GOT3 (cell line): Measurements from ENCODE around the gene TJP1.
"Not testable (repeated sequence)": the region's sequence is repeated elsewhere in the genome, so short reads cannot be mapped to it uniquely, and the experiment has no call there.

Experiments used
- DNase-seq: peaks from one replicate; lab custom pipeline; 2025; ENCODE audit warnings: mixed read lengths; lab: John Stamatoyannopoulos, UW

TJP1 gene

GRCh38 chr15:29753506-29753905 is 68.8 kb downstream of the TJP1 start:
- DNase-seq = no peak

- DNase-seq = no peak
Measured at GRCh38 chr15:29750754-29751153, 71.5 kb downstream of the TJP1 start.

- DNase-seq = no peak
Measured at GRCh38 chr15:29749365-29750086, 72.7 kb downstream of the TJP1 start.

- DNase-seq = no peak
Measured at GRCh38 chr15:29747837-29748417, 74.3 kb downstream of the TJP1 start.

- no peak for DNase-seq
Measured at GRCh38 chr15:29743475-29743874, 78.8 kb downstream of the TJP1 start.

GRCh38 chr15:29740692-29741311 is 81.5 kb downstream of the TJP1 start:
- no peak for DNase-seq

GRCh38 chr15:29736744-29737020 is 85.6 kb downstream of the TJP1 start:
- DNase-seq = no peak

GRCh38 chr15:29736012-29736743 is 86.1 kb downstream of the TJP1 start:
- no peak for DNase-seq

- no peak for DNase-seq
Measured at GRCh38 chr15:29734917-29735572, 87.2 kb downstream of the TJP1 start.

- no peak for DNase-seq
Measured at GRCh38 chr15:29731865-29732264, 90.4 kb downstream of the TJP1 start.

- not testable (repeated sequence) for DNase-seq
Measured at GRCh38 chr15:29730471-29730870, 91.8 kb downstream of the TJP1 start.

- DNase-seq = no peak
Measured at GRCh38 chr15:29728418-29728817, 93.8 kb downstream of the TJP1 start.

- no peak for DNase-seq
Measured at GRCh38 chr15:29727871-29728270, 94.4 kb downstream of the TJP1 start.

- no peak for DNase-seq
Measured at GRCh38 chr15:29726553-29726952, 95.7 kb downstream of the TJP1 start.

GRCh38 chr15:29724026-29724425 is 98.2 kb downstream of the TJP1 start:
- DNase-seq = no peak

- DNase-seq = no peak
Measured at GRCh38 chr15:29713784-29714183, 108.5 kb downstream of the TJP1 start.

GRCh38 chr15:29712149-29712885 is 110.0 kb downstream of the TJP1 start:
- DNase-seq = no peak

GRCh38 chr15:29711531-29711930 is 110.7 kb downstream of the TJP1 start:
- no peak for DNase-seq

- no peak for DNase-seq
Measured at GRCh38 chr15:29708519-29708918, 113.7 kb downstream of the TJP1 start.

- no peak for DNase-seq
Measured at GRCh38 chr15:29704950-29705597, 117.2 kb downstream of the TJP1 start.

GRCh38 chr15:29701151-29701550 is 121.1 kb downstream of the TJP1 start:
- DNase-seq = no peak
